Left ventricle myocardium inferior (tissue), 1 donor: ENCODE data around the gene TEAD1. TPM values are rescaled to one million over a fixed set of nuclear protein-coding genes. Genes with fewer than 3 reads are reported as not detected.
A peak's percentile ranks its signal among the peaks of the same experiment; 100 is the strongest.

Experiments
- DNase-seq: peaks from one replicate; pipeline ENCODE4 v3.0.0-alpha.2; 2020
- H3K27ac ChIP-seq: fragments of 200-600 bp; replicated peaks from 2 replicates; pipeline ENCODE4 v1.8.0; 2021
- H3K27me3 ChIP-seq: fragments of 200-600 bp; 2 replicates; pipeline ENCODE4 v1.8.0; 2021; ENCODE audit warnings: low read depth
- H3K36me3 ChIP-seq: fragments of 200-600 bp; 2 replicates; pipeline ENCODE4 v1.8.0; 2021
- H3K4me1 ChIP-seq: fragments of 200-600 bp; 2 replicates; pipeline ENCODE4 v1.8.0; 2021
- H3K4me3 ChIP-seq: fragments of 200-600 bp; 2 replicates; pipeline ENCODE4 v1.8.0; 2021; ENCODE audit warnings: mild to moderate bottlenecking, moderate library complexity
- H3K9me3 ChIP-seq: fragments of 200-600 bp; replicated peaks from 2 replicates; pipeline ENCODE4 v1.8.0; 2021
- intact Hi-C: fragments of 100-400 bp; cut with micrococcal nuclease; formaldehyde crosslinking; loops from one replicate; pipeline ENCODE4 v1.11.0; 2022
- total RNA-seq: library from RNA; stranded (reverse); fragmentation: NEBNext Ultra II Directional; extraction: Animal tissue kit (Norgen Biotek cat#: 25700); gene quantifications from one replicate; pipeline ENCODE4 v1.2.1, GENCODE V29; 2021
- TF ChIP-seq, protein P1 (sequence below): fragments of 200-600 bp; IDR thresholded peaks from 2 replicates; pipeline ENCODE4 v1.8.0; 2021; ENCODE audit warnings: antibody characterized with exemption, mild to moderate bottlenecking, borderline replicate concordance
- donor health status: DM: no; HTN: yes; CAD: no; lungs with severe emphysema.

The TEAD1 gene
- total RNA-seq, 1 donor from 2014 or later: 121 TPM

DNA sequence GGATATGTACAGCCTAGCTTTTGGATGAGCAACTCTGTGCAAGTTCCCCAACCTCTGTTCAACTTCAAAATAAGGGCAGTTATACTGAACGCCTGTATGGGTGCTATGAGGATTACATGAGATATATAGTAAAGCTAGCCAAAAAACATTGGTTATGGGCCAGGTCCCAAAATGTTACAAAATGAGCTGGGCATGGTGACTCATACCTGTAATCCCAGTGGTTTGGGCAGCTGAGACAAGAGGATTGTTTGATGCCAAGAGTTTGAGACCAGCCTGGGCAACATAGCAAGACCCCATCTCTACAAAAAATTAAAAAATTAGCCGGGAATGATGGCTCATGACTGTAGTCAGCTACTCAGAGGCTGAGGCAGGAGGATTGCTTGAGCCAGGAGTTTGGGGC is 118.4 kb downstream of the TEAD1 start:
- intact Hi-C loops: no loop called here
- no peak for DNase-seq
- no peak overlapping the region for H3K27ac ChIP-seq
- no peaks in the 10 kb centered on the region for H3K9me3 ChIP-seq
- TF ChIP-seq, protein P1, sequence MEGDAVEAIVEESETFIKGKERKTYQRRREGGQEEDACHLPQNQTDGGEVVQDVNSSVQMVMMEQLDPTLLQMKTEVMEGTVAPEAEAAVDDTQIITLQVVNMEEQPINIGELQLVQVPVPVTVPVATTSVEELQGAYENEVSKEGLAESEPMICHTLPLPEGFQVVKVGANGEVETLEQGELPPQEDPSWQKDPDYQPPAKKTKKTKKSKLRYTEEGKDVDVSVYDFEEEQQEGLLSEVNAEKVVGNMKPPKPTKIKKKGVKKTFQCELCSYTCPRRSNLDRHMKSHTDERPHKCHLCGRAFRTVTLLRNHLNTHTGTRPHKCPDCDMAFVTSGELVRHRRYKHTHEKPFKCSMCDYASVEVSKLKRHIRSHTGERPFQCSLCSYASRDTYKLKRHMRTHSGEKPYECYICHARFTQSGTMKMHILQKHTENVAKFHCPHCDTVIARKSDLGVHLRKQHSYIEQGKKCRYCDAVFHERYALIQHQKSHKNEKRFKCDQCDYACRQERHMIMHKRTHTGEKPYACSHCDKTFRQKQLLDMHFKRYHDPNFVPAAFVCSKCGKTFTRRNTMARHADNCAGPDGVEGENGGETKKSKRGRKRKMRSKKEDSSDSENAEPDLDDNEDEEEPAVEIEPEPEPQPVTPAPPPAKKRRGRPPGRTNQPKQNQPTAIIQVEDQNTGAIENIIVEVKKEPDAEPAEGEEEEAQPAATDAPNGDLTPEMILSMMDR: no peak
- no peaks in the 10 kb centered on the region for H3K27me3 ChIP-seq
- H3K4me3 ChIP-seq: no peak overlapping the region
- peaks cover 25% of the 10 kb centered on the region for H3K4me1 ChIP-seq
- H3K36me3 ChIP-seq: no peaks in the 10 kb centered on the region

DNA sequence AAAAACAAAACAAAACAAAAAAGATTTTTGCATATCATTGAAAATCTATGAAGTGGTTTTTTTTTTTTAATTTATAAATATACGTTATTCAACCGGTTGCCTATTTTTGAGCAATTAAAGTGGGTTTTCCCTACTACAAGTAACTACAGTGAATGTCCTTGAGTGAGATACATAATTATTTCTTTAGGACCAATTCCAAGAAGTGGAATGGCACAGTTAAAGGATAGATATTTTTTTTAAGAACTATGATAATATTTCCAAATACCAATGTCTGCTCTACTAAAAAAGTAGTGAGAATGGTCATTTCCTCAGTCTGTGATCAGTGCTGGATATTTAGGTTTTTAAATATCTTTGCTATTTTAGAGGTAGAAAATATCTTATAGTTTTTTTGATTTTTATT is 118.8 kb downstream of the TEAD1 start:
- no peaks in the 10 kb centered on the region for H3K36me3 ChIP-seq
- DNase-seq: no peak
- peaks cover 25% of the 10 kb centered on the region for H3K4me1 ChIP-seq
- H3K4me3 ChIP-seq: no peak overlapping the region
- intact Hi-C loops: no loop called here
- no peaks in the 10 kb centered on the region for H3K27me3 ChIP-seq
- TF ChIP-seq, protein P1: no peak
- no peaks in the 10 kb centered on the region for H3K9me3 ChIP-seq
- H3K27ac ChIP-seq: no peak overlapping the region

DNA sequence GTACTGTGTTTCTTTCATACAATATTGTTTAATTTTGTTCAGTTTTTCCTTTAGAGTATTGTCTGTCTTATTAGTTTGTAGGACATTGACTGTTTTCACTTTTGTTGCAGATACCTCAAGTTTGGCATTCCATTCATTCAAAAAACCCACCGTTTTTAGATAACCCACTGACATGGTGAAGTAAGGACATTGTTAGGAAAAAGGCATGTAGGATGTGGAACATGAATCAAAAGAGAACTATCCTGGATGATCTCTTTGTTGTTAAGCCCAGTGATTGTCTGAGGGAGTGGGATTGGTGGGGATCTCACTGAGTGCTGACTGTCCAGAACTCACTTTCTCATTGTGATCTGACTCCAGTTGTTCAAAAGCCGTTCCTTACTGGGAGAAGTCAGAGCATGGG is 119.3 kb downstream of the TEAD1 start:
- Histone ChIP-seq H3K27me3 (no peaks in the 10 kb centered on the region), H3K36me3 (no peaks in the 10 kb centered on the region), H3K27ac (no peak overlapping the region), H3K4me3 (no peak overlapping the region), H3K9me3 (no peaks in the 10 kb centered on the region), H3K4me1 (peaks cover 28% of the 10 kb centered on the region)
- intact Hi-C loops: no loop called here
- DNase-seq: no peak
- TF ChIP-seq, protein P1: no peak

DNA sequence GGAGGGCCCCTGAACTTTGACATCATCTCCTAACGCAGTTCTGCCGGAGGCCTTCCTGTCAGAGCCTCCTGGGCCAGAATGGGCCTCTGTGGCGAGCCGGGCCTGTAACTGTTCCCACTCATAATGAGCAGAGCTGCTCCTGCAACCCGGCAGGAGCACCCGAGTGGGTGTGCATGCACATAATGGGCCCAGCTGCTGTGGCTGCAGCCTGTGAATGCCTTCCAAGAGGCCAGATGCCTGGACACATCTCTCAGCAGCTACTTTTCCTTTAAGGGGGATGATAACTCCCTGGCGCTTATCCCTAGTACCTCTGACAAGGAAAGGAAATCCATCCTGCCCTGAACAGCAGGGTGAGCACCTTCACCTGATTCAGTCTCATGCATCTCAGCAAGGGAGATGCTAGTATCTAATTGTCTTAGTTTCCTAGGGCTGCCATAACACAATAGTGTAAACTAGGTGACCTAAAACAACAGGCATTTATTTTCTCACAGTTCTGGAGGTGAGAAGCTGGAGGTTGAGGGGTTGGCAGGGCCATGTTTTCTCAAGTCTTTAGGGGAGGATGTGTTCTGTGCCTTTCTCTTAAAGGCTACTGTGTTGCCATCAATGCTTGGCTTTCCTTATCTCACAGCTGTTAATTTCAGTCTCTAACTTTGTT is 120.5 kb downstream of the TEAD1 start:
- Histone ChIP-seq H3K9me3 (no peaks in the 10 kb centered on the region), H3K36me3 (no peaks in the 10 kb centered on the region), H3K27ac (no peak overlapping the region), H3K4me3 (no peak overlapping the region), H3K4me1 (peaks cover 32% of the 10 kb centered on the region), H3K27me3 (no peaks in the 10 kb centered on the region)
- DNase-seq: peak; percentile 22
- intact Hi-C loops: no loop called here
- TF ChIP-seq, protein P1: no peak

DNA sequence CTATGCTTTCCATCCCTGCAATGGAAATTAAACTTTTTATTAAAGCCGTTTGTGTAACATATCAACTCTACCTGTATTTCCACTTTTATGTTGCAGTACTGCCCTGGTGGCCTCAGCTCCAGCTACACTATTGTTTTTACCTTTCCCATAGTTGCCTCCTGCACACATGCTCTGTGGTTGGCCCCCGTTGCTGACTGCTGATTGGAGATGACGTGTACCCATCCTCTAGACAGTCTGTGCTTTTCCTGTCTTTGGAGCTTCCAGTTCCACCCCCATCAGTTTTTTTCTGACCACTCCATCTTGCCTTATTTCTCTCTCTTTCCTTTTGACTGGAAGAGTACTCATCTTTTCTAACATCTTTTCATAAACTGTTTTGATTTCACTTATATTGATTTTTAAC is 123.8 kb downstream of the TEAD1 start:
- TF ChIP-seq, protein P1: no peak
- H3K36me3 ChIP-seq: no peaks in the 10 kb centered on the region
- no peaks in the 10 kb centered on the region for H3K27me3 ChIP-seq
- H3K4me3 ChIP-seq: no peak overlapping the region
- DNase-seq: no peak
- H3K4me1 ChIP-seq: peaks cover 50% of the 10 kb centered on the region
- no peaks in the 10 kb centered on the region for H3K9me3 ChIP-seq
- intact Hi-C loops: no loop called here
- no peak overlapping the region for H3K27ac ChIP-seq
